SK-N-SH (cell line): ENCODE results near the gene PODXL.

Experiments
- EZH2phosphoT487 ChIP-seq: fragments of 200-600 bp; sonication (generic); IDR thresholded peaks from 2 replicates; pipeline ENCODE4 v1.6.1; 2017; ENCODE audit warnings: low read depth, mixed run types, mild to moderate bottlenecking, antibody characterized with exemption, moderate library complexity, borderline replicate concordance
- GATA2 ChIP-seq: sonication (generic); formaldehyde crosslinking; IDR thresholded peaks from 2 replicates; pipeline ENCODE4 v1.5.0; 2020; ENCODE audit warnings: mild to moderate bottlenecking, missing genetic modification reagents
- POLR2AphosphoS5 ChIP-seq: IDR thresholded peaks from 2 replicates; pipeline ENCODE4 v1.6.1; 2012; ENCODE audit warnings: low read depth, low read length
- TF ChIP-seq, protein P1 (sequence below): fragments of 200-600 bp; sonication (generic); IDR thresholded peaks from 2 replicates; pipeline ENCODE4 v1.6.1; 2017; ENCODE audit warnings: antibody characterized with exemption, mild to moderate bottlenecking, moderate library complexity
- TF ChIP-seq, protein P2 (sequence below): fragments of 150-350 bp; IDR thresholded peaks from 2 replicates; pipeline ENCODE4 v1.6.1; 2016; ENCODE audit warnings: mild to moderate bottlenecking, low read depth, low read length
- TF ChIP-seq, protein P3 (sequence below): IDR thresholded peaks from 2 replicates; pipeline ENCODE4 v1.6.1; 2012; ENCODE audit warnings: mild to moderate bottlenecking, low read depth, low read length, moderate library complexity

DNA sequence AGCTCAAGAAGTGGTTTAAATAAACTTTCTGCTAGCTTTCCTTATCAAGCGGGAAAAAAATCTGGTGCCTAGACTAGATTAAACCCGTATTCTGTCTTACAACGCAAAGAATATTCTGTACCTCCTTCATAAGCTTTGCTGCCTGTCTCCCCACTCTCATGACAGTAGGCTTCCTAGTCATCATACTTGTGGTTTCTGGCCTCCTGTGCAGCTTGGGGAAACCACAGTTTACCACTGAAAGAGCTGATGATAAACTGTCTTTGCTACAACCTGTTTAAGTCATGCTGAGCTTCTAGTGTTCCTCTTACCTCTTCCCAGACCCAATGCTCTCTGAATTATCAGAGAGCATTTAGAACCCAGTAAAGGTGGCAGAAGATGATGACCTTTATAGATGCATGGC lies 55.0 kb downstream of the PODXL start:
- TF ChIP-seq, protein P1, sequence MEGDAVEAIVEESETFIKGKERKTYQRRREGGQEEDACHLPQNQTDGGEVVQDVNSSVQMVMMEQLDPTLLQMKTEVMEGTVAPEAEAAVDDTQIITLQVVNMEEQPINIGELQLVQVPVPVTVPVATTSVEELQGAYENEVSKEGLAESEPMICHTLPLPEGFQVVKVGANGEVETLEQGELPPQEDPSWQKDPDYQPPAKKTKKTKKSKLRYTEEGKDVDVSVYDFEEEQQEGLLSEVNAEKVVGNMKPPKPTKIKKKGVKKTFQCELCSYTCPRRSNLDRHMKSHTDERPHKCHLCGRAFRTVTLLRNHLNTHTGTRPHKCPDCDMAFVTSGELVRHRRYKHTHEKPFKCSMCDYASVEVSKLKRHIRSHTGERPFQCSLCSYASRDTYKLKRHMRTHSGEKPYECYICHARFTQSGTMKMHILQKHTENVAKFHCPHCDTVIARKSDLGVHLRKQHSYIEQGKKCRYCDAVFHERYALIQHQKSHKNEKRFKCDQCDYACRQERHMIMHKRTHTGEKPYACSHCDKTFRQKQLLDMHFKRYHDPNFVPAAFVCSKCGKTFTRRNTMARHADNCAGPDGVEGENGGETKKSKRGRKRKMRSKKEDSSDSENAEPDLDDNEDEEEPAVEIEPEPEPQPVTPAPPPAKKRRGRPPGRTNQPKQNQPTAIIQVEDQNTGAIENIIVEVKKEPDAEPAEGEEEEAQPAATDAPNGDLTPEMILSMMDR: no peak
- TF ChIP-seq, protein P2, sequence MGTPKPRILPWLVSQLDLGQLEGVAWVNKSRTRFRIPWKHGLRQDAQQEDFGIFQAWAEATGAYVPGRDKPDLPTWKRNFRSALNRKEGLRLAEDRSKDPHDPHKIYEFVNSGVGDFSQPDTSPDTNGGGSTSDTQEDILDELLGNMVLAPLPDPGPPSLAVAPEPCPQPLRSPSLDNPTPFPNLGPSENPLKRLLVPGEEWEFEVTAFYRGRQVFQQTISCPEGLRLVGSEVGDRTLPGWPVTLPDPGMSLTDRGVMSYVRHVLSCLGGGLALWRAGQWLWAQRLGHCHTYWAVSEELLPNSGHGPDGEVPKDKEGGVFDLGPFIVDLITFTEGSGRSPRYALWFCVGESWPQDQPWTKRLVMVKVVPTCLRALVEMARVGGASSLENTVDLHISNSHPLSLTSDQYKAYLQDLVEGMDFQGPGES: no peak
- TF ChIP-seq, protein P3, sequence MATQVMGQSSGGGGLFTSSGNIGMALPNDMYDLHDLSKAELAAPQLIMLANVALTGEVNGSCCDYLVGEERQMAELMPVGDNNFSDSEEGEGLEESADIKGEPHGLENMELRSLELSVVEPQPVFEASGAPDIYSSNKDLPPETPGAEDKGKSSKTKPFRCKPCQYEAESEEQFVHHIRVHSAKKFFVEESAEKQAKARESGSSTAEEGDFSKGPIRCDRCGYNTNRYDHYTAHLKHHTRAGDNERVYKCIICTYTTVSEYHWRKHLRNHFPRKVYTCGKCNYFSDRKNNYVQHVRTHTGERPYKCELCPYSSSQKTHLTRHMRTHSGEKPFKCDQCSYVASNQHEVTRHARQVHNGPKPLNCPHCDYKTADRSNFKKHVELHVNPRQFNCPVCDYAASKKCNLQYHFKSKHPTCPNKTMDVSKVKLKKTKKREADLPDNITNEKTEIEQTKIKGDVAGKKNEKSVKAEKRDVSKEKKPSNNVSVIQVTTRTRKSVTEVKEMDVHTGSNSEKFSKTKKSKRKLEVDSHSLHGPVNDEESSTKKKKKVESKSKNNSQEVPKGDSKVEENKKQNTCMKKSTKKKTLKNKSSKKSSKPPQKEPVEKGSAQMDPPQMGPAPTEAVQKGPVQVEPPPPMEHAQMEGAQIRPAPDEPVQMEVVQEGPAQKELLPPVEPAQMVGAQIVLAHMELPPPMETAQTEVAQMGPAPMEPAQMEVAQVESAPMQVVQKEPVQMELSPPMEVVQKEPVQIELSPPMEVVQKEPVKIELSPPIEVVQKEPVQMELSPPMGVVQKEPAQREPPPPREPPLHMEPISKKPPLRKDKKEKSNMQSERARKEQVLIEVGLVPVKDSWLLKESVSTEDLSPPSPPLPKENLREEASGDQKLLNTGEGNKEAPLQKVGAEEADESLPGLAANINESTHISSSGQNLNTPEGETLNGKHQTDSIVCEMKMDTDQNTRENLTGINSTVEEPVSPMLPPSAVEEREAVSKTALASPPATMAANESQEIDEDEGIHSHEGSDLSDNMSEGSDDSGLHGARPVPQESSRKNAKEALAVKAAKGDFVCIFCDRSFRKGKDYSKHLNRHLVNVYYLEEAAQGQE: no peak
- no peak for TF ChIP-seq GATA2
- no peak for TF ChIP-seq EZH2phosphoT487
- no peak for TF ChIP-seq POLR2AphosphoS5
